SK-N-SH (cell line): ENCODE results near the gene MAP2K7.

Experiments
- EP300 ChIP-seq, 2 experiments: IDR thresholded peaks; 2 replicates each; pipeline versions ENCODE4 v1.4.0 to v1.6.1; 2012; ENCODE audit warnings: borderline replicate concordance in 1 of 2, low read depth in 1 of 2, low read length in 1 of 2
- EZH2phosphoT487 ChIP-seq: fragments of 200-600 bp; sonication (generic); IDR thresholded peaks from 2 replicates; pipeline ENCODE4 v1.6.1; 2017; ENCODE audit warnings: low read depth, mixed run types, mild to moderate bottlenecking, antibody characterized with exemption, moderate library complexity, borderline replicate concordance
- GABPA ChIP-seq: IDR thresholded peaks from 2 replicates; pipeline ENCODE4 v1.4.0; 2012; ENCODE audit warnings: low read depth, mild to moderate bottlenecking
- POLR2AphosphoS5 ChIP-seq: IDR thresholded peaks from 2 replicates; pipeline ENCODE4 v1.6.1; 2012; ENCODE audit warnings: low read depth, low read length
- RFX5 ChIP-seq: IDR thresholded peaks from 2 replicates; pipeline ENCODE4 v1.6.1; 2012; ENCODE audit warnings: mild to moderate bottlenecking, improper control_type of control experiment, low read length
- SMC3 ChIP-seq: IDR thresholded peaks from 2 replicates; pipeline ENCODE4 v1.6.1; 2012; ENCODE audit warnings: low read depth, low read length, improper control_type of control experiment
- TAF1 ChIP-seq: IDR thresholded peaks from 2 replicates; pipeline ENCODE4 v1.6.1; 2012; ENCODE audit warnings: low read depth, mild to moderate bottlenecking, low read length, moderate library complexity, borderline replicate concordance
- YY1 ChIP-seq: IDR thresholded peaks from 2 replicates; pipeline ENCODE4 v1.4.0; 2012; ENCODE audit warnings: low read depth, mild to moderate bottlenecking
- TF ChIP-seq, protein P1 (sequence below): IDR thresholded peaks from 2 replicates; pipeline ENCODE4 v1.6.1; 2012; ENCODE audit warnings: mild to moderate bottlenecking, low read depth, low read length, moderate library complexity
- TF ChIP-seq, protein P2 (sequence below): fragments of 200-600 bp; sonication (generic); IDR thresholded peaks from 2 replicates; pipeline ENCODE4 v1.6.1; 2017; ENCODE audit warnings: antibody characterized with exemption, mild to moderate bottlenecking, moderate library complexity
- TF ChIP-seq, protein P3 (sequence below): IDR thresholded peaks from 2 replicates; pipeline ENCODE4 v1.4.0; 2012; ENCODE audit warnings: low read depth
- TF ChIP-seq, protein P4 (sequence below): fragments of 150-350 bp; IDR thresholded peaks from 2 replicates; pipeline ENCODE4 v1.6.1; 2017; ENCODE audit warnings: antibody characterized with exemption, low read length, low read depth, borderline replicate concordance
- TF ChIP-seq, protein P5 (sequence below): IDR thresholded peaks from 2 replicates; pipeline ENCODE4 v1.4.0; 2012; ENCODE audit warnings: low read depth, borderline replicate concordance

DNA sequence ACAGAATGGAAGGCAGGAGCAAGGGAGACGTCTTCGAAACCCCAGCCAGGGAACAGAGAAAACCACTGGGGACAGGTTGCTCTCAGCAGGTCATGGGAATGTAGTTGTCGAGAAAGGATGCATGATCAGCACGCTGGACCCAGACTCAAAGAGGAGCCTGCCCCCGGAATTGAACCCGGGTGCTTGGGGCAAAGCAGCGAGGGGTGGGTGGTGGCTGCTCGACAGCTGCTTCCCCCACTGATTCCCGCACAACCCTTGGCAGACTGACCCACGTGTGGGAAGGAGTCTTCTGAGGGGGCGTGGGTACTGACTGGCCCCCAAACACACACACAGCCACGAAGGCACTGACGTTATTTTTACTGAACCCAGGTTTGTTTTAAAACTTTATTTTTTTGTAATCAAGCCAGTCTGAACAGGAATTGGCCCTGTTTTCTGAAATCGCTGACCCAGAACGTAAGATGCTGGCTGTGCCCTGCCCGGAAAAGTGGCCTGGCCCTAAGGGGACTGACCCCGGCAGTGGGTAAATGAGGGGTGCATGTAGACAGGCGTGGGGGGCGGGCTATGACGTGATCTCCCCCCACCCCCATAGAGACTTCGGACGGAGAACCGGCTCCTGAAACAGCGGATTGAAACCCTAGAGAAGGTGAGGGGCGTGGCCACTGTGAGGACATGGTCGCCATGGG is 48.1 kb upstream of the MAP2K7 start:
- TF ChIP-seq GABPA: no peak
- TF ChIP-seq, protein P1, sequence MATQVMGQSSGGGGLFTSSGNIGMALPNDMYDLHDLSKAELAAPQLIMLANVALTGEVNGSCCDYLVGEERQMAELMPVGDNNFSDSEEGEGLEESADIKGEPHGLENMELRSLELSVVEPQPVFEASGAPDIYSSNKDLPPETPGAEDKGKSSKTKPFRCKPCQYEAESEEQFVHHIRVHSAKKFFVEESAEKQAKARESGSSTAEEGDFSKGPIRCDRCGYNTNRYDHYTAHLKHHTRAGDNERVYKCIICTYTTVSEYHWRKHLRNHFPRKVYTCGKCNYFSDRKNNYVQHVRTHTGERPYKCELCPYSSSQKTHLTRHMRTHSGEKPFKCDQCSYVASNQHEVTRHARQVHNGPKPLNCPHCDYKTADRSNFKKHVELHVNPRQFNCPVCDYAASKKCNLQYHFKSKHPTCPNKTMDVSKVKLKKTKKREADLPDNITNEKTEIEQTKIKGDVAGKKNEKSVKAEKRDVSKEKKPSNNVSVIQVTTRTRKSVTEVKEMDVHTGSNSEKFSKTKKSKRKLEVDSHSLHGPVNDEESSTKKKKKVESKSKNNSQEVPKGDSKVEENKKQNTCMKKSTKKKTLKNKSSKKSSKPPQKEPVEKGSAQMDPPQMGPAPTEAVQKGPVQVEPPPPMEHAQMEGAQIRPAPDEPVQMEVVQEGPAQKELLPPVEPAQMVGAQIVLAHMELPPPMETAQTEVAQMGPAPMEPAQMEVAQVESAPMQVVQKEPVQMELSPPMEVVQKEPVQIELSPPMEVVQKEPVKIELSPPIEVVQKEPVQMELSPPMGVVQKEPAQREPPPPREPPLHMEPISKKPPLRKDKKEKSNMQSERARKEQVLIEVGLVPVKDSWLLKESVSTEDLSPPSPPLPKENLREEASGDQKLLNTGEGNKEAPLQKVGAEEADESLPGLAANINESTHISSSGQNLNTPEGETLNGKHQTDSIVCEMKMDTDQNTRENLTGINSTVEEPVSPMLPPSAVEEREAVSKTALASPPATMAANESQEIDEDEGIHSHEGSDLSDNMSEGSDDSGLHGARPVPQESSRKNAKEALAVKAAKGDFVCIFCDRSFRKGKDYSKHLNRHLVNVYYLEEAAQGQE: no peak
- TF ChIP-seq, protein P2, sequence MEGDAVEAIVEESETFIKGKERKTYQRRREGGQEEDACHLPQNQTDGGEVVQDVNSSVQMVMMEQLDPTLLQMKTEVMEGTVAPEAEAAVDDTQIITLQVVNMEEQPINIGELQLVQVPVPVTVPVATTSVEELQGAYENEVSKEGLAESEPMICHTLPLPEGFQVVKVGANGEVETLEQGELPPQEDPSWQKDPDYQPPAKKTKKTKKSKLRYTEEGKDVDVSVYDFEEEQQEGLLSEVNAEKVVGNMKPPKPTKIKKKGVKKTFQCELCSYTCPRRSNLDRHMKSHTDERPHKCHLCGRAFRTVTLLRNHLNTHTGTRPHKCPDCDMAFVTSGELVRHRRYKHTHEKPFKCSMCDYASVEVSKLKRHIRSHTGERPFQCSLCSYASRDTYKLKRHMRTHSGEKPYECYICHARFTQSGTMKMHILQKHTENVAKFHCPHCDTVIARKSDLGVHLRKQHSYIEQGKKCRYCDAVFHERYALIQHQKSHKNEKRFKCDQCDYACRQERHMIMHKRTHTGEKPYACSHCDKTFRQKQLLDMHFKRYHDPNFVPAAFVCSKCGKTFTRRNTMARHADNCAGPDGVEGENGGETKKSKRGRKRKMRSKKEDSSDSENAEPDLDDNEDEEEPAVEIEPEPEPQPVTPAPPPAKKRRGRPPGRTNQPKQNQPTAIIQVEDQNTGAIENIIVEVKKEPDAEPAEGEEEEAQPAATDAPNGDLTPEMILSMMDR: no peak
- no peak for TF ChIP-seq EP300 (IDR thresholded peaks at IDR 0.05; ENCODE audit: borderline replicate concordance in 1 of 2, low read depth in 1 of 2, low read length in 1 of 2)
- TF ChIP-seq POLR2AphosphoS5: no peak
- TF ChIP-seq TAF1: no peak
- TF ChIP-seq, protein P3, sequence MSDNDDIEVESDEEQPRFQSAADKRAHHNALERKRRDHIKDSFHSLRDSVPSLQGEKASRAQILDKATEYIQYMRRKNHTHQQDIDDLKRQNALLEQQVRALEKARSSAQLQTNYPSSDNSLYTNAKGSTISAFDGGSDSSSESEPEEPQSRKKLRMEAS: no peak
- TF ChIP-seq RFX5: no peak
- TF ChIP-seq, protein P4, sequence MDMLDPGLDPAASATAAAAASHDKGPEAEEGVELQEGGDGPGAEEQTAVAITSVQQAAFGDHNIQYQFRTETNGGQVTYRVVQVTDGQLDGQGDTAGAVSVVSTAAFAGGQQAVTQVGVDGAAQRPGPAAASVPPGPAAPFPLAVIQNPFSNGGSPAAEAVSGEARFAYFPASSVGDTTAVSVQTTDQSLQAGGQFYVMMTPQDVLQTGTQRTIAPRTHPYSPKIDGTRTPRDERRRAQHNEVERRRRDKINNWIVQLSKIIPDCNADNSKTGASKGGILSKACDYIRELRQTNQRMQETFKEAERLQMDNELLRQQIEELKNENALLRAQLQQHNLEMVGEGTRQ: no peak
- TF ChIP-seq SMC3: no peak
- TF ChIP-seq, protein P5, sequence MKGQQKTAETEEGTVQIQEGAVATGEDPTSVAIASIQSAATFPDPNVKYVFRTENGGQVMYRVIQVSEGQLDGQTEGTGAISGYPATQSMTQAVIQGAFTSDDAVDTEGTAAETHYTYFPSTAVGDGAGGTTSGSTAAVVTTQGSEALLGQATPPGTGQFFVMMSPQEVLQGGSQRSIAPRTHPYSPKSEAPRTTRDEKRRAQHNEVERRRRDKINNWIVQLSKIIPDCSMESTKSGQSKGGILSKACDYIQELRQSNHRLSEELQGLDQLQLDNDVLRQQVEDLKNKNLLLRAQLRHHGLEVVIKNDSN: no peak
- TF ChIP-seq EZH2phosphoT487: no peak
- no peak for TF ChIP-seq YY1
